NCI-H187 (cell line): ENCODE measurements around the gene GCG.

ENCODE experiments used
- DNase-seq, 2 experiments: peaks; one replicate each; lab custom pipeline; 2025; lab: John Stamatoyannopoulos, UW

The GCG gene

DNA sequence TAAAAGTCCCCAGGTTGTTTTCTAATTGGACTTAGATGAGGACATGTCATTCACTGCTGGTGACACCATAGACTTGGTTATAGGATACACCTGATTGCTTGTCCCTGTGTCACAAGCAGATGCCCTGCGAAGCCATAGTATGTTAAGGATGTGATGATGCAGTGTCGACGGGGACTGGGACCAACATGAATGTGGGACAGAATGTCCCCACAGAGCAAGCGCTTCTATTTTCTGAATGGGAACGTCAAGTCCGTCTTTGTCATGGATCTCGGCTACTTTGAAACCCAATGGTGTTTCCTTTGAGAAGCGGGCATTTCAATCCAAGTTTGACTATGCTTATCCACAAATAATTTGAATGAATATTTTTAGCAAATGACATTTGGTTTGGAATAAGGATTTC lies 2.1 kb downstream of the GCG start:
- DNase-seq, result no peak

DNA sequence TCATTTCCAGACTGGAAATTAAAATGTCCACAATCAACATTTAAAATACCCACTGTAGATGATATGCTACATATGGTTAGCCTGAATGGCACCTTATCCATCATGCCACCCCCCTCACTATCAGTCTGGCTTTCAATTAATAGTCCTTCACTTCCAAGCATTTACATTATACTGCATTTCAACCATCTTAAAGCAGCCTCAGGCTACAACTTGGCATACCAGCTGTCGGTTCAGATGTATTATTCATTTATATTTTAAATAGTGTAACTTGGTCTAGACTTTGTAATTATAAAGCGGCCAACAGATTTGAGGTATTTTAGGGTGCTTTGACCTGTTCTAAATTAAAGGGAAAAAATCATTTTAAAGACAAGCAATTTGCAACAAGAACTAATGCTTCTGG lies 2.6 kb downstream of the GCG start:
- no peak for DNase-seq

DNA sequence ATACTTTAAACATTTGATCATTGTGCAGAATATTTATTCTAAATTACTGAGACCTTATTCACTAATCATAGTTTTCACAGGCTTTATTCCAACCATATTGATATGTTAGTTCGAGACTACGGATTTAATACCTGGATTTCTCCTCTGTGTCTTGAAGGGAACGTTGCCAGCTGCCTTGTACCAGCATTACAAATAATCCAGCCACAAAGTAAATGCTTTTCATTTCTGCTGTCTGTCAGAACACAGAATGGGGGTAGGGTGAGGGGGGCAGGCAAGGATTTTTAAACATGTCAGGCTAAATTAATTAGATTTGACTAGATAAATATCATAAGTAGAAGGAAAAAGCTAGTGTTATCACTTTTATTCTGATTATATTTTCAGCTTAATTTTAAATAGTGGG lies 3.1 kb downstream of the GCG start:
- no peak for DNase-seq

DNA sequence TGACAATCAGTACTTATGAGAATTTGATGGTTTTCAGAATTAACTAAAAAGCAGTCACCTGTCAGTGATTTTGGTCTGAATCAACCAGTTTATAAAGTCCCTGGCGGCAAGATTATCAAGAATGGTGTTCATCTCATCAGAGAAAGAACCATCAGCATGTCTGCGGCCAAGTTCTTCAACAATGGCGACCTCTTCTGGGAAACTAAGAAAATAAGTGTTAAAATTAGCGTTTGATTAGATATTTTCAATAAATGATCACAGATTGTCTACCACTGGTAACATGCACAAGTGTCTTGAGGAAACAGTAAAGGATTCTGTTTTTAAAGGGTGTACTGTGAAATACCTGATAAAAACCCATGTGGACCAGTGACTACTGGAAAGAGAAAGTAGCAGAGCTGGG lies 8.1 kb downstream of the GCG start:
- DNase-seq, result no peak

DNA sequence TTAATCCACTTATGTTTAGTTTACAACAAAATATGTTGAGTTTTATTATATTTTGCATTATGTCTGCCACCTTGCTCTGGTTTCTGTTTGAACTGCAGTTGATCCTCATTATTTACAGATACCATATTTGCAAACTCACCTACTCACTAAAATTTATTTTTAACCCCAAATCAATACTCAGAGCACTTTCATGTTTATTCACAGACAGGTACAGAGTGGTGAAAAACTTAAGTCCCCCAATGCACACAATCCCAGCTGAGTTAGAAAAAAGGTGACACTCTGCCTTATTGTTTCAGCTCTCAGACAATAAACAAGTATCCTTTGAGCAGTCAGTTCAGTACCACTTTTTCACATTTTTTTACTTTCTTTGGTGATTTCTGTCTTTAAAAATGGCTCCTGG lies 13.7 kb downstream of the GCG start:
- DNase-seq, result no peak

DNA sequence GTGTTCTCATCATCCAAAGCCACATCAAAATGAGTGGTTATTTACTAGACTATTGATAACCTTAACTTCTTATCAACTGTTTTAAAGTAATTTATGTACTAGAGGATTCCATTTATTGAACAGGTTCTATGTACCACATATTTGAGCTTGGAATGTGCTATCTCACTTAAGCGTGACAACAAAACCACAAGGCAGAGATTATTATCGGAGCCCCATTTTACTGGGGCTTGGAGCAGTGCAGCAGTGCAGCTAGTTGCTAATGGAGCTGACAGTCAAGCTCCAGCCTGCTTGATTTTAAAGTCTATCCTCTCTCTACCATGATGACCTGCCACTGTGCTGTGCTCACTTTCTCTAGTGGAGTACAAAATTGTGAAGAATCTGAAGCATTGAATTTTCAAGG lies 24.6 kb downstream of the GCG start:
- no peak for DNase-seq

DNA sequence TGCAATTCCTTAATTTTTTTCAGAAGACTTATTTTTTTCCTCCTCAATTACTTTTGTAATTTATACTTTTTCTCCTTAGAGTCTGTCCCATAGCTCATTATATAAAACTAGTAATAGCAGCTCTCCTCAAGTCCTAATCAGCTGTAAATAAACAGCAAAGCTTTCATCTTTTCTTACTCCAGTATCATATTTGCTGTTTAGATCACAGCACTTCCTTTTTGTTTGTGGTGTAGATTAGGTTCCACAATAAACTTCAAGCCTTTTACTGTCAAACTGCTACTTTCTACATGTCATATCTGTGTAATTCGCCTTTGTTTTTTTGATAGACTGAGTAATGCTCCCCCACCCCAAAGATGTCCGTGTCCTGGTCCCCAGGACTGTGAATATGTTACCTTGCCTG lies 25.5 kb downstream of the GCG start:
- DNase-seq, result no peak

DNA sequence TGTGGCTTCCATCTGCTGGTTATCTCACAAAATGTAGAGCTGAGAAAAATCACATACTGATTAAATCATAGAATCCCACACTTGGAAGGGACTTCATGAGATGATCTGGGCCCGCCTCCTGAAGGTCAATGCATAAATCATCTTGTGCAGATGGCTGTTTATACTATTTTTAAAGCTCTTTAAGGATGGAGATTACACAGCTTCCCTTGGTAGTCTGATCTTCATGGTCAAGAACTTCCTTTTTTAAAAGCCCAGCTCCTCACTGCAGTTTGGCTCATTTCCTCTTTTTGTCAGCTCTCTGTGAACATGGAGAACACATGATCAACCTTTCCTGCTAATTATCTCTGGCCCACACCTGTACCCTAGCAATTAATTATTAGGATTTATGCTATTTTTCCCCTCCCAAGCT lies 25.9 kb downstream of the GCG start:
- DNase-seq, result no peak

DNA sequence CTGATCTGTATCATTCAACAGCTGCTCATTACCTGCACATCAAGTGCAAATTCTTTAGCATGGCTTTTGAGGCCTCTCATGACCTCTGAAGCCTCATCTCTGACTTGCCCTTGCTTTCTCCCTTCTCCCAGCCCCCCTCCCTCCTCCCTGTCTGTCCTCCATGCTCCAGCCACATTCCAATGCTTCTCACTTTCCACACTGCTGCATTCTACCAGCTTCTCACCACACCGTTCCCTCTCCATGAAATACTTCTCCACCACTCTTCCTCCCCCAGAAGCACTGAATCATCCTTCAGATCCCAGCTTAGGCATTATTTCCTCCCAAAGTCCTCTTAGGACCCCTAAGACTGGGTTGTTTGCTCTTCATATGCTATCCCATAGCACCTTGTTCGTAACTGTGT lies 26.9 kb downstream of the GCG start:
- DNase-seq, result no peak

DNA sequence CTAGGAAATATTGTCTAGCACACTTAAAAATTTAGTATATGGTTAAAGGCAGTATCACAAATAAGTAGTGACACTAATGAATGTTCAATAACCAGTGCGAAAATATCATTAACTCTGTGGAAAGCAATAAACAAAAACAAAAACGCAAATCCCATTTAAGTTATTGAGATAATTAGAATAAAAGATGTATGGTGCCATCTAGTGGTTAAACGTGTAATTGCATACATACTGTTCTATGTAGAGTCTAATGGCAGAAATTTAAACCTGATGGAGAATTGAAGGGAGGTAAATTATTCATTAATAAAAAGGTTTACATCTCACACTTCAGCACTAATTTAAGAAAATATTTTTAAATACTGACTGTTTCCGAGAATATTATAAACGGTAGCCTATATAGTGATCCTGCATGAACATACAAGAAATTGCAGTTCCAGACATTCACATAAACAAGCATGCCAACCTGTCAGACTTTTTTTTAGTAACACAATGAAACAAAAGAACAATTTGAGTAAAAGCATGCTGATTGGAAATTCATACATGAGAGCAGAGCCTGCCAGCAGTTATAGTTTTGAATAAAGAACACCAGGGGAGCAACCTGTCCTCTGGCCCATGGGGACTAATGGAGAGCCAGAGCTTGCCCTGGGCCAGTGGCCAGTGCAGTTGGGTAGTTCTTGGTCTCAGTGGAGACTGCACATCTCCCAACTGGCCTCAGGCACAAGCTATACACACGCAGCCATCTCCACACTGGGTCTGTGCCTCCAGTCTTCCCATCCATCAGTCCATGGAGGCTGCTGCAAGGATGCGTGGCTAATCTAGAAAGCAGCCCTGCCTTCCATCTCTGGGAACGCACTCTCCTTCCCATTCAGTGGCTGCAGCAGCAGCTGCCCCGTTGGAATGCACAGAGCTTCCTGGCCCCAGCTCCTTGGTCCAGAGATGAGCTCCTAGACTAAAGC lies 28.0 kb downstream of the GCG start:
- peak in 1 of 2 experiments; percentile 0 for DNase-seq

DNA sequence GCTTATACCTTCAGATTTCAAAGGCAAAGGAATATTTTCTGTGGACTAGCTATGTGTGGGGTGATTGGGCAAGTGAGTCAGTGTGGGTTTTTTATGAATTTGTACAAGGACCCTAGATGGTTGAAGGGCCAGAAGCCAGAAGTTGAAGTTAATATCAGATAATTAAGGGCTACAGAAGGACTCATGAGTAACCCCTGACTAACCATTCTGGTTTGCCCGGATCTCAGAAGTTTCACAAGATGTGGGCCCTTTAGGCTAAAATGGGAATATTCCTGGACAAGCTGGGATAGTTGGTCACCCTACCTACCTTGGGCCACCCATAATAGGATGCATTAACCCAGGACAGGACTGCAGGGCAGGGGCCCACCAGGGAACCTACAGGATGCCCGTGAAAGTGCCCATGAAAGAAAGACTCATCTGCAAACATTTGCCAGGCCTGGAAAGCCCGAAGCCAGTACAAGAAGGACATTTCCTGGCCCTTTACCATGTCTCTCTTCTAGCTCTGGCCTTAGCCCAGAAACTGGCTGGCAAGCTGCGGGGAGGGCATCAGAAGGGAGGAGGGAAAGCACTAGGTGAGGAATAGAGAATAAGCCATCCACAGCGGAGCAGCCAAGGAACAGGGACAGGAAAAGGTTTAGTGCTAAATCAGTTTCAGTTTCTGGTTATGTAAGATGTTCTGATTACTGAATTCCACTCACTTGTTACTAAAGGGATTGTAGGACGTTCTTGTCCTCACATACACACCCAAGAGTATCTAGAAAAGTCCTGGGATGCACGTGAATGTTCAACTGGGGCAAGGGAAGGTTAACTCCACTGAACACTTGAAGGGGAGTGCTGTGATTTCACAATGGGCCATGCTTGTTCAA lies 33.6 kb downstream of the GCG start:
- no peak for DNase-seq

DNA sequence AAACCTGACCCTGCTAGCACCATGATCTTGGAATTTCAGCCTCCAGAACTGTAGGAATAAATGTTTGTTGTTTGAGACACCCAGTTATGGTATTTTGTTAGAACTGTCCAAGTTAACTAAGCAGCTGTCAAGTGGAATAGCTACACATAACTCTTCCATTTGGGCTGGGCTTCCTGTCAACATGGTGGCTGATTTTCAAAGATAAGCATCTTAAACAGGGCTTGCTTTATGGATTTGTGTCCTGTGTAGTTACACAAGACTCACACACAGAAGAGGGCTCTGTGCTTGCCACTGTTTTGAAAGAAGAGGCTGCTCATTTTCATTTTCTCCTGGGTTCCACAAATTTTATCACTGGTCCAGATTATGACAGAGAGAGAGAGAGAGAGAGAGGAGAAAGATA lies 35.7 kb downstream of the GCG start:
- no peak for DNase-seq

DNA sequence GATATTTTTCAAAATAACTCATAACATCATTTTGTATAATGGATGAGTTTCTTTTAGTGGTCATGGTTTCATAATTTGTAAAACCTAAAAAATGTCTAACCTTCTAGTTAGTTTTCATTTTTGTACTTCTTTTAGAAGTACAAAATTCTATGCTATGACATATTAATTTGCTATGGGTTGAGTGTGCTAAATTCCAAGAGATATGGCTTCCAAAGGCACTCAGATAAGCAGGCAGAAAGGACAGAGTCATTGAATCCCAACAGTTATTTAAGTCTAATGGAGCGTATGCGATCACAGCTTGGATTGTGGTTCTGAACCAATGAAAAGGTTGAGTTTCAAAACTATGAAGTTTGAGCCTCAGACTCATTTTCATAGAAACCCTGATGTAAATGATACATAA lies 37.0 kb downstream of the GCG start:
- DNase-seq, result no peak

DNA sequence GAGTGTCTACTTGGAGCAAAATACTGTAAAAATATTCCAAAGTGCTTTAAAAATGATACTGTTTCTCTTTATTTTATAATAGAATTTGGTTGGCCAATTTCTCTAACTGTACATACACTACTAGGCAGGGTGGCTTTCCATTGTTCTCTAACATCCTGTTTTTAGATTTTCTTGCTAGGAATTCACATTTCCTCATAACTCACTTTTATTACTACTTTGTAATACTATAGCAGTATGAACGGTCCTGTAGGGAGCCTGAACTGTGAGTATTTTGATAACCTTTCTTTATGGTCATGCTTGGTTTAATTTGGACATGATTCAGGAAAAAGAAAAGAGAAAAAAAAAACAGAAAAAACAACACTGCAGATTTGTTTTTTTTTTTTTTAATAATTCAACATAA lies 37.8 kb downstream of the GCG start:
- DNase-seq, result no peak

DNA sequence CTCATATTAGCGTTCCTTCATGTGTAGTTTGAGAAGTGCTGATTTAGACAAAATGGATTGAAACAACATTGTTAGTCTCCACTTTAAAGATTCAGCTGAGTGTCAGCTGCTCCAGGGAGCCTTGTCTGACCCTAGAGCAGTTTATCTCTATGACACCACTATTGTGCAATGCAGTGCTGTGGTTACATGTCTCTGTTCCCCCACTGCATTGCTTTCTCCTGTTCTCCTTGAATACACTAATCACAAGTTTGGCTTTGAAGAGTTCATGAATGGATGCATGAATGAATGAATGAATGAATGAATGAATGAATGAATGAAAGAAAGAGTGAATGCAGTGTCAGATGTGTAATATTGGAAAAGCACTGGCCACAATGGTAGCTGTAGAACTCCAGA lies 38.3 kb downstream of the GCG start:
- no peak for DNase-seq

DNA sequence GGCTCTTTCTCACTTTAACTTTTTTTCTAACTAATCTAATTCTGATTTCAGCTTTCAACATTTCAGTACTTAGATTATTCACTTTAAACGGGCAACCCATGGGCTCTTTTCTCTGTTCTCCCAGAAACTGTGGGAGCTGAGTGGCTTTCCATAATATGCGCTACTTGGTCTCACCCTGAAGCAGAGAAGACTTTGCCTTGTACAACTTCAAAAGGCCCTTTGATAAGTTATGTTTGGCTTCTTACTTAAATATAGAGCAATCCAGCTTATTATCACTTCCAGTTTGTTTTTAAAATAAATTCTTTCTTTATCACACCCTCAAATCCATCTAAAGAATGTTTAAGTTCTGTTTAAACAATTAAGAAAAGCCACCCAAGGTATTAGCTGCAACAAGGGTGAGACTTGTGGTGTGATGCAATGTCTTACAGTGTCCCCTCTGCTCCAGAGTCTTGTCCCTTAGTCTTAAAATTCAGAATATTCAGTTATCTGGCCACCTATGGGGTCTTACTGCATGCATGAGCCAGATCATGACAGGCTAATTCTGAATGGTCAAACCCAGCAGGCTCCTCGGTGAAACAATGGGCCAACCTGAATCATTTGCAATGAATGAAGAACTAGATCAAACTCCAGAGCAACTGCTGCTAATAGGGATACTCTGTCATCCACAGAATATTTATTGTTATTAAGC lies 38.8 kb downstream of the GCG start:
- DNase-seq, result no peak

DNA sequence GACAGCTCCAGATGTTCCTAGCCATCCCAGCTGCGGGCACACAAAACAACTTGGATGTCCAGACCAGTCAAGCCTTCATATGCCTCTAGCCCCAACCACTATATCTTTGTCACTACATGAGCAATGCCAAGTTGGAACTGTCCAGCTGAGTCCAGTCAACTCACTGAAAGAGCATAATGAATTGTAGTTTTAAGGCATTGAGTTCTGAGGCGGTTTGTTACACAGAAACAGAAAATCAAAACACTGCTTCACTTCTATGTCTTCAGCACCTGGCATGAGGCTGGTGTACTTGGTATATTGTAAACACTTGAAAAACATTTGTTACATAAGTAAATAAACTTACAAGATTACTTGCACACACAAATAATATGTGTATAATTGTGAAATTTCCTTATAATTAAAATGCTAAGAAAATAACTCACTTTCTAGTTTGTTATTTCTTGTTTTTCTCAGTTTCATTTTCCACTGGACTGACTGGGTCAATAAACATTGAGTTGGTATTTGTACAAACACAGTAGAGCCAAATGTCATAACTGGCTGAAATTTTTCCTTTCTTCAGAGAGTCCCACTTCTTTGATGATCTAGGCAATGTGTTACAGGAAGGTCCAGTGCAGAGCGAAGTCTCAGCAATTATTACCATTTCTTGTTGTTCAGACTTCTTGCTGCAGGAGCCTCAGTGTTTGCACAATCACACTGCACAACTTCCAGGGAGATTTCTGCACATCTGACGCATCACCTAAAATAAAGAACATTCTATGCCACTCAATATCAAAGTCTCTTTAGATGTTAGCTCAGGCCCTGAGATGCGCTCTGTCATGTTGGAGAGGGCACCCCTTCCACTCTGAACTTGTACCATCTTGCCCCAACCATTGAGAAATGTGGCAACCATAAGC lies 39.8 kb downstream of the GCG start:
- no peak for DNase-seq

DNA sequence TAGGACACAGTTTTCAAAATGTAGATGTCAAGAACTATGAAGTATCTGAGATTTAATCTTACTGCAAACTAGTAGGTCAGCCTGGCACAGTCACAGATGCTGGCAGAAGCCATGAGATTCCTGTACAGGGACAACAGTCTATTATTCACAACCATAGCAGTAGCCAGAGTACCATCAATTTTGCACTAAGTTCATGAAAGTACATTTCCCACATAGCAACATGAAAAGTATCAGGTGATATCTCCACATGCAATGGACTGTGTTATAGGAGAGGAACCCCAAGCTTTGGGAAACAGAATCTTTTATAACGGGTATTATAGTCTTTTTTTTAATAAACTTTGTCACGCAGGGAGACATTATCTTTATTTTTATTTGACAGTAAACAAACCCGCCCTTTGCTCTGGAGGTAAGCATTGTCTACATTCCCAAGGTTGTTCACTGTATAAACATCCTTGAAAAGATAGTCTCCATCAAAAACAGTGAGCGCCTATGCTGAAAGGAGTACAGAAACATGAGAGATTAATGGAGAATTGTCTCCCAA lies 44.6 kb downstream of the GCG start:
- no peak for DNase-seq

DNA sequence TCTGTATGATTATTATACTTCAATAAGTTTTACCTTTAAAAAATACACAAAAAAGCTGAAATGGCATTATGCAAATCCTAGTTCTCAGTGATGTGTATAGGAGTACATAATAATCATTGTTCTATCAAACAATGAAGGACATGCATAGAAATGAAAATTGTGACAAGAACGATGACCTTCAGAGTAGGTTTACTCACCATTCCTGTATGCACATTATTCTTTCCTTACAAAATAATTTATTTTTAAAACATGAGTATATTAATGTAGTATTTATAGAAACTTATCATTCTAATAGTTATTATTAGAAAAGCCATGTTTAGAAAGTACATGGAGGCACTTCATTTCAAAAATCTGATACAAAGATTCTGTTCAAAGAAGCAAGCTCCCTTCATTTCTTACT lies 45.3 kb downstream of the GCG start:
- no peak for DNase-seq

DNA sequence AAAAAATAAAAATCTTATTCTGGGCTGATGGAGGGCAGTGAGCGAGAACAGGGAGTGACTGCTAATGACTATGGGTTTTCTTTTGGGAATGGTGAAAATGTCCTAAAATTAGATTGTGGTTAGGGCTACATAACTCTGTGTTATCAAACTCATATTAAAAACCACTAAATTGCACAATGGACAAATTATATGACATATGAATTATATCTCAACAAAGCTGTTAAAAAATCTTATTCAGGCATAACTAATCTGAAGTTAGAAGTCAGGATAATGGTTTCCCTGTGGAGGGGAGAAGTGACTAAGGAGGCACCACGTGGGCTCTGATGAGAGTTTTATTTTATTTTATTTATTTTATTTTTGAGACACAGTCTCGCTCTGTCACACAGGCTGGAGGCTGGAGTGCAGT lies 45.9 kb downstream of the GCG start:
- DNase-seq, result no peak

DNA sequence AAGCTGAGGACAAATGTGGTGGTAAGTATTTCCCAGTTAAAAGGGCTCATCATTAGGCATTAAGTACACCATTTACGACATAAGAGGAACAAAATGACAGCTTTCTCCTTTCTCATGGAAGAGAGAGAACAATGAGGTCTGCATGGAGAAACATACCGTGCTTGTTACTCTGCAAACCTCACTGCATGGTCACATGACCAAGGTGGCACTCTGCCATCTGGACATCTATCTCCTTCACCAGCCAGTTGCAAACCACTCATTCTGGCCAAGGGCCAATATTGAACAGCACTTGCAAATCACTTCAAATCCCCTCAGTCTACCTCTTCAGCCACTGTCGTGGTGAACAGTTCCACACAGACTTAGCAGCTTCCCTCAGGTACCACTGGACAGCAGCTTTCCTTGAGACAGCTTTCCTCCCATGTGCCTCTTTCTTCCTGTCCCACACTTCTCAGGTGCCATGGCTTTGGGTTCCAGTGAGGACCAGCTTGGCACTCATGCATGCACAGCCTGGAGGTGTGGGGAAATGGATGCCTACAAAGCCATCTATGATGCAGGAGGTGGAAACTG lies 48.5 kb downstream of the GCG start:
- peak; percentile 22 for DNase-seq
